HL-60/S4 treated with phorbol 12-myristate 13-acetate at 8.2 ng/mL for 4 days and 3 days (cell line): ENCODE data around the gene NR4A1.

Source experiments
- in situ Hi-C: fragments of 300-500 bp; cut with MboI; formaldehyde crosslinking; loops from 2 replicates; pipeline ENCODE4 v1.15.0; 2022; ENCODE audit warnings: low sequenced_read_pairs

Gene NR4A1

DNA sequence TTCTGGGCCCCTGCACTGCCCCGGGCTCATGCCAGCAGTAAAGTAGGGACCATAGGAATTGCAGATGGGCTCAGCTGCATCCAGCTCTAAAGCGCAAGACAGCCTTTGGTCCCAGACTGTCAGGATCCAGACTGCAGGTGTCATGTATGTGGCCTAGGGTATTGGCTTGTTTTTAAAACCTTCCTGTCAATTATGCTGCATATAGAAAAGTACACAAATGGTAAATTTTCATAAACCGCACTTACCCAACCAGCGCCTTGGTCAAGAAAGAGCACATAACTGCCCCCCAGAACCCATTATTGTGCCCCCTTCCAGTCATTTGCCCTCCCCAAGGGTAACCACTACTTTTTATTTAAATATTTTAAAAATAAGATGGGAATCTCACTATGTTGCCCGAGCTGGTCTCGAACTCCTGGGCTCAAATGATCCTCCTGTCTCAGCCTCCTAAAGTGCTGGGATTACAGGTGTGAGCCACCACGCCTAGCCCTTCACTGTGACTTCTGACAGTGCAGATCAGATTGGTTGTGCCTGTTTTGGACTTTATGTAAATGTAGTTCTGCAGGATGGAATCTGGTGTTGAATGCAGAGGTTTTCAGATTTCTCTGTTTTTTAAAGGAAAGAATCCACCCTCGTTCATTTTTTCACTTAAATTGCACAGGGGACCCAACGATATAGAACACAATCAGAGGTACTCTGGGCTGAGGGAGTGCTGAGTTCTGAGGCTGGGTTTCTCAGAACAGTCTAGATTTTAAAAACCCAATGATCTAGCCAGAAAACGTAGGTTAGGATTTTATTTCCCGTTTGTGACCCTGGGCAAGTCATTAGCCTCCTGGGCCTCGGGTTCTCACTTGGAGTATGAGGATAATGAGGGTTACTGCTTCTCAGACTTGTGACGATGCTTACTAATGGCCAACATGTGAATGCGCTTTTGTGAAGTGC lies 6.7 kb downstream of the NR4A1 start:
- in situ Hi-C loops, result no loop called here

DNA sequence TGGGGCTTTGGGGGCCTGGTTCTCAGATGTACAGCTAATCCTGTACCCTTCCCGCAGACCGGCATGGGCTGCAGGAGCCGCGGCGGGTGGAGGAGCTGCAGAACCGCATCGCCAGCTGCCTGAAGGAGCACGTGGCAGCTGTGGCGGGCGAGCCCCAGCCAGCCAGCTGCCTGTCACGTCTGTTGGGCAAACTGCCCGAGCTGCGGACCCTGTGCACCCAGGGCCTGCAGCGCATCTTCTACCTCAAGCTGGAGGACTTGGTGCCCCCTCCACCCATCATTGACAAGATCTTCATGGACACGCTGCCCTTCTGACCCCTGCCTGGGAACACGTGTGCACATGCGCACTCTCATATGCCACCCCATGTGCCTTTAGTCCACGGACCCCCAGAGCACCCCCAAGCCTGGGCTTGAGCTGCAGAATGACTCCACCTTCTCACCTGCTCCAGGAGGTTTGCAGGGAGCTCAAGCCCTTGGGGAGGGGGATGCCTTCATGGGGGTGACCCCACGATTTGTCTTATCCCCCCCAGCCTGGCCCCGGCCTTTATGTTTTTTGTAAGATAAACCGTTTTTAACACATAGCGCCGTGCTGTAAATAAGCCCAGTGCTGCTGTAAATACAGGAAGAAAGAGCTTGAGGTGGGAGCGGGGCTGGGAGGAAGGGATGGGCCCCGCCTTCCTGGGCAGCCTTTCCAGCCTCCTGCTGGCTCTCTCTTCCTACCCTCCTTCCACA lies 7.6 kb downstream of the NR4A1 start:
- in situ Hi-C loops, result no loop called here

DNA sequence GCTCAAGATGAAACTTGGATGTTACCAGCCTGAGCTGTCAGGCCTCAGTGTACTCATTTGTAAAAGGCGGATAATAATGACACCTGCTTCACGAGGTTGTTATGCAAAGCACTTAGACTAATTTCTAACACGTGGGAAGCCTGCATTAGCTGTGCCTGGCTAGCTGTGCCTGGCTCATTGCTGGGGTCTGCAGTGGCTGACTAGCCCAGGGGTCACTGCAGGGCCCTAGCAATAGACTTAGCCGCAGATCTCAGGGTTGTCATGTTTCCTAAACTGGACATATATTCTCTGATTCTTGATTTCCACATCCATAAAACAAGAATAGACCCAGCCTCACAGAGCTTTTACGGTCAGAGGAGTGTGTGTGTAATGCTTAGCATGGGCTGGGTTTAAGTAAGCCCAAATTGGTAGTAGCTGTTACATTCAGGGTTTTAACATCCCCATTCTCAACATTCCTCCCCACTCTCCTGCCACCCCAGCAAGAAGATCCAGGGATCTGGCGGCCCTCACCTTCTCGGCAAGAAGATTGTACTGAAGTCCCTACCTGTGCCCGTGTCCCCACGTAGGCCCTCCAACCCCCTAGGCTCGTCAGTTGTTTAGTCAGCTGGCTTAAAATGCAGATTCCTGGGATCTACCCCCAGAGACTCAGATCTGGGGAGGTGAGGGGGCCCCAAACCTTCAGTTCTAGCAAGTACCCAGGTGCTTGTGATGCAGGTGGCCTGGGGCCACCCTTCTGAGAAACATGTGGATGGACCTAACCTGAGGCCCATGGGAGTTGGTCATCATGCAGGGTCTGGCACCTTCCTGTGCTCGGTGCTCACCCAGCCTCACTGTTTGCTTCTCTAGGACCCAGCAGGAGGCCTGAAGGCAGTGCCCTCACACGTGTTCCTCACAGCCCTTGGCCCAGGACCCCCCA lies 8.6 kb downstream of the NR4A1 start:
- in situ Hi-C loops, result no loop called here

DNA sequence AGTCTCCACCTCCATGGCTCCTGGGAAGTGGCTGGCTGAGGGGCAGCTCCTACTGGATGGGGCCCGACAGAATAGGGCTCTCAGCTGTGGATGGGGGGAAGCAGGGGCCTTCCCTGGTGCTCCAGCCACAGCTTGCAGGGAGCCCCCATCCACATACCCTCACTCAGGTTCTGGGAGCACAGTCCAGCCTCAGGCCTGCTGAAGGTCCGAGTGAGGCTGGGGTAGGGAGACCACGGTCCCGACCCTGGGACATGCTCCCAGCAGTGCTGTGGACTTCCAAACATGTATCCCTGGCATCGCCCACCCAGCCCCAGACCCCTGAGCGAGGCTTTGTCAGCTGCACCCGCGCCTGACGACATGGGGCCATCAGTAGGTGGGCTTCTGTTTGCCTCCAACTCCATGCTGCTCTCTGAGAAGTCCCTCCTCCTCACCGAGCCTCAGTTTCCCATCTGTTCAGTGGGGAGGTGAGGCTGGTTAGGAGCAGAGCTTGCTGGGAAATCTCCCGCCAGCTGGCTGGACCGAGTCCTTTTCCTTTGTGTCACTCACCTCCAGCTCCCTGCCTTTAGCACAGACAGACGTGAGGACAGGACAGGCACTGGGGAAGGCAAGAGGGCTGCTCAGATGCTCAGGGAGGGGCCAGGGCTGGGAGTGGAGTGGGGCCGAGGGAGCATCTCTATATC lies 9.4 kb downstream of the NR4A1 start:
- in situ Hi-C loops, result no loop called here

DNA sequence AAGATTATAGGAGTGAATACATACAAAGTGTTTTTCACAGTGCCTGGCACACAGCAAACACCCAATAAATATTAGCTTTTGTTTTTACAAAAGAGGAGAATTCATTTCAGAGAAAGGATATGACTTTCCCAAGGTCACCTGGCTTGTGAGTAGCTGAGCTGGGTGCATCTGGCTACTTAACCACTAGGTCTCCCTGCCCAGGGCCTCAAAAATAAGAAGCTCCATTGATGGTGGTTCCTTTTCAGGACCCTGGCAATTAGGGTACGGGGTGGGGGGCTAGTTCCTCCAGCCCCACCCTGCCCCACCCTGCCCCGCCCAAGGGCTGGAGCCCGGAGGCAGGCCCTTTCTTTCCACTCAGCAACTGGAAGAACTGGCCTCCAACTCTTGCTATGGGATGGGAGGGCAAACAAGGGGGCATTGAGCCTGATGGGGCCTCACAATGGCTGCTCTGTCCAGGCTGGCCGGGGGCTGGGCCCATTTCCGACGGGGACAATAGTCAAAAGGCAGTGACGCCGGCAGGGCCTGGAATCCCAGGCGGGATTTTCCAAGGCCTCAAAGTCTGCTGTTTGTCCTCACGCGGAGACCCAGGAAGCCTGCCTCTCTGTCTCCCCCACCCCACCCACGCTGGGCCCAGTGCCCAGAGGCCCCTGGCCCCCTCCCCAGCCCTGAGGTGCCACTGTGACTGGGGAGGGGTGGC lies 10.4 kb downstream of the NR4A1 start:
- in situ Hi-C loops, result no loop called here

DNA sequence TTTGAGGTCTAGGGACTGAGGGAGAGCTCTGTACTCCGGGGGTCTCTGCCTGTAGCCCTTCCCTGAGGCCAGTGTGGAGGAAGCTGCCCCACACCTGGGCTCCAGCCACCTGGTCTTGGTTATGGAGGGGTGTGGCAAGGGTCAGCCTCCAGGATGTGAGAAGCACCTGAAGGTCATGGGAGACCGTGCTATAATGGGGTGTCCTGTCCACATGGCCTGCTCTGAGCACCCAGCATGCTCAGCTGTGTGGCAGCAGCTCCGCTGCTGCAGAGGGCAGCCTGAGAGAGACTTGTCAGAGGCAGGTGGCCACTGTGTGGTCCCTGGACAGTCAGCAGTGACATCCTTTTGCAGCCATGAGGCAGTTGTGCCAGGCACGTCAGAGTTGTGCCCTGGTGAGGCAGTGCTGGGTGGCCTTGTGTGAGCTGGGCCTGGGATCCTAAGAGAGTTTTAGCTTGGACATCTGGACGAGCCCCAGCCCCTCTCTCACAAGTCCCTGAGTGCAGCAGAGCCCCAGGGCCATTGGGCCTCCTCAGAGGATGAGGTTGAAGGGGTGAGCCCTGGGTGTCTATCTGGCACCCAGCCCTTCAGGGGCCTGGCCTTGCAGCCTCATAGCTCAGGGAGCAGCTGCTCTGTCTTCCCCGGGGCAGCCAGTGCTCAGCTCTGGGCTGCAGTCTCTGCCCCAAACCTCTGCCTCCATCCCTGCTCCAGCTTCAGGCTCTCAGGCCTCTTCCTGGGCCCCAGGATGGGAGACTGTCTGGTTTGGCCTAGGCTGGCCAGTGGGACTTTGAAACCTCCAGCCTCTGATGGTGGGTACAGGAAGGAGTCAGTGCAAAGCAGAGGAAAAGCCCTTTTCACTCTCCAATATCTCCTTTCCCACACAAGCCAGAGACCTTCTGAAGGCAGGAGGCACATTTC lies 11.2 kb downstream of the NR4A1 start:
- in situ Hi-C loops, result no loop called here

DNA sequence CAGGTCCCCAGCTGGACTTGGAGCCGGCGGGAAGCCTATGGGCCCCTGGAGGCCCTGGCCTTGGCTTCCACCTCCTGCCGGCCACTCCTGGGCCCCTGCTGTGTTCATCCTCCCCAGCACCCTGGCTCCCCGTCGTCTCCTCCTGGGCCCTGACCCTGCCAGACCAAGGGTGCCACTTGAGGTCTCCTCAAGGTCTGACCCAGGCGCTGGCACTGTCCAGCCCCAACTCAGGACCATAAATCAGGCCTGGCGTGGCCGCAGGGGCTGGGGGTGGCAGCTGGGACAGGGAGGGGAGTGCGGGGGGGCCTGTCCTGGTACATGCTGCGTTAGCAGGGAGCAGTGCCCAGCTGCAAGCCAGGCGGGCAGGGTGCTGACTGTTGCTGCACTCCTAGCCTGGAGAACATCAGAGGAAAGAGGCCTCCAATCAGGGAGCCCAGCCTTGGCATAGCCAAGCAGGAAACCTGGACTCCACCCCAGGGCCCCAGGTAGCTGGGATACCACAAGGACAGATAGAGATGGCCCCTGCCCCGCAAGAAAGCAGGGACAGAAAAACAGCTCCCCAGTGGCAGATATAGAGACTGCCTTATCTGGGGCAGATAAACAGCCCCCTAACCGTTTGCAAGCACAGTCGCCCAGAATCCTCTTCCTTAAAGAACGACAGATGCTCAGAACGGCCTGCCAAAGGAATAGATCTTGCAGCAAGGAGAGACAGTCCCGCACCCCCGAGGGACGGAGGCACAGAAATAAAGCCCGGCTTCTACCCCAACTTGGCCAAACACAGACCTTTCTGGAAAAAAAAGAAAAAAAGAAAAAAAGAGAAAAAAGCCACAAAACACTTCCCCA lies 12.1 kb downstream of the NR4A1 start:
- in situ Hi-C loops, result no loop called here

DNA sequence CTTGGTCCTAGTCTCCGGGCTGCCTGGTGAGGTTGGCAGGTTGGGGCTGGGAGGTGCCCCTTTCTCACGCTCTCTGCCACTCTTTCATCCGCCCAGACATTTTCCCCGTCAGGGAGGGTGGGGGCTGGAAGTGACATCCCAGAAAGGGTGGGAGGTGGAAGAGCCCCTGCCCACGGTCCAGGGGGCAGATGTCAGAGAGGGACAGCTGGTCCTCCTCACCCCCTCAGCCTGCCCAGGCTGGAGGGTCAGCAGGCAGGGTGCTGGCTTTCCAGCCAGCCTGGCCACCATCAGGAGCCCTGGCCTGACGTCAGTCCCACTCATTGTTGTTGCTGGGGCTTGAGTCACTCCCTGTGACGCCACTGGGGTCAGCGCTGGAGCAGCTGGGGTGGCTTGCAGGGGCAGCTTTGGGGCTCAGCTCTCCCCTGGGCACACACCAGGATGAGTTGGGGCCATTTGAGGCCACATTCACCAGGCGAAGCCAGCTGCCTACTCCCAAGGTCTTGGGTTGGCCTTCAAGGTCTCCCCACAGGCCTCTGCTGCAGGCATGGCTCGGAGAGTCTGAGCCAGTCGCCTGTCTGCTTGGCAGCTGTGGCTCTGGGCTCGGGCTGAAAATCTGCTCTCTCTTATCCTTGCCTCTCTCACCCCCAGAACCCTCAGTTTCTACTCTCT lies 12.9 kb downstream of the NR4A1 start:
- in situ Hi-C loops, result no loop called here

DNA sequence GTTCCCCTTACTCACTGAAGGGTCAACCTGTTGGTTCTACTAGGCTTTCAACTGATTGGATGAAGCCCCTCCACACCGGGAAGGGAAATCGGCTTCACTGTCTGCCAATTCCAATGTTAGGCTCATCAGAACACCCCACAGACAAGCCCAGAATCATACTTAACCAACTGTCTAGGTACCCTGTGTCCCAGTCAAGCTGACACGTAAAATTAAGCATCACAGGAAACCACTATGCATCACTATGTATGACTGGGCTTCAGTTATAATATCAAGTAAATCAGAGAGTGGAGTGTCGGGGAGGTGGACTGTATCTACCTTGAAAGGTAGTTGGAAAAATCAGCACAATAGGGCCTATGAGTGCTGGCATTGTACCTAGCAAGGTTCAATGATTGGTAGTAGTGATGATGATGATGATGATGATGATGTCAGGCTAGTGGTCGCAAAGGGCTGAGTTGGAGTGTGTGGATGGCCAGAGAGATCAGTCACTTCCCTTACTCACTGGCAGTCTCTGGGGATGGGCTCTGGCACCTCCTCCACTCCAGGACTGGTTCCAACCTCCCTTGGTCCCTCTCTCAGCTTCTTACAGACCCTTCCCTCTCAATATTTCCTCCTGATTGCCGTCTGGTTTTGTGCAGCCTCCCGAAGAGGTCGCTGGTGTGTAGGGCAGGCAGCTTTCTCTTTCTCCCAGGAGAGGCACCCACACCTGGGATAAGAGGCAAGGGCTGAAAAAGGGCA lies 15.3 kb downstream of the NR4A1 start:
- in situ Hi-C loops, result no loop called here

DNA sequence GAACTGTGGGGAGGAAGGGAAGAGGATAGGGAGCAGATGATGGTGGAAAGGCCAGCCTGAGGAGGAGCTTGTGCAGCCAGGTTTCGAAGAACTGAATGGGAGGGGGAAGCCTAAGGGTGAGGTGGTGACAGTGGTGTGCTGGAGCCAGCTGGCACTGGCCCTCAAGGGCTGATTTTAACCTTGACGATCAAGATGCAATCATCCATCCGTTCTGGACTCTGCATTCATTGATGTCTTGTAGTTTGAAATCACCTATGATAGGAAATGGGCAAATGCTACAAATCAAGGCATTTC lies 15.8 kb downstream of the NR4A1 start:
- in situ Hi-C loops, result no loop called here

DNA sequence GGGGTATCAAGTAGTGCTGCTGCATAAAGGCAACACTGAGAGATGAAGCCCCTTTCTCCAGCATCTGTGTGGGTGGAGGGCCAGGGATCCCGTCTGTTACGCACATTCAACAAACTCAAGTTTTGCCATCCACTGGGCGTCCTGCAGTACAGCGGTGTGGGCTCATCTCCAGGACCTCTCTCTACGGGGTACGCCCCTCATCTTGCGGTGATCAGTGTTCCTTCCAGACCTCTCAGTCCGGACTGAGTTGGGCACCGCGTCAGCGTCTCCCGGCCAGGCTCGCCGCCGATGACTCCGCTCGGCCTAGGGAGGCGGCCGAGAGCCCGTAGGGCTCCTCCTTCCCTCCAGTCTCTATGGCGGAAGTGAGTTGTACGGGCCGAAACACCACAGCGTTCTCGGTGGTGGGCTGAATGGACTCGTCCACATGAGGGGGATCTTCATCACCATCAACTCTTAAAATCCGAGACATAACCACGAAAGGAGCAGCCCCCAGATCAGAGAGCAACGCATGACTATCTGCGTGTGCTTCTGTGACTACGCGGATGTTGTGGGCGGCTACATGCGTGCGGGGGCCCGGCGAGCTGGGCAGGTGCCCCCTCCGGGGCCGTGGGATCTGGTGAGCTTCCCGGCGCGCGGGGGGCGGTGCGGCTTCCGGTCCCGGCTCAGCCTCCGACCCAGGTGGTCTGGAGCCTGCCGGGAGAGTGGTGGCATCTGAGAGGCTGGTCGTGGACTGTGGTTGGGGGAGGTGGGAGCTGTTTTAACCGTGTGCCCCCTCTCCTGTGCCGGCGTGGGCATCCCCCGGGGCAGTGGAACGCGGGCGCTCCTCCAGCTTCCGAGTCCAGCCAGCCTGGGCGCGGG lies 18.3 kb downstream of the NR4A1 start, which contains the start of gene ATG101:
ATG101 (plus strand) TSS at position 652 of the 858 bp plus-strand sequence. CDS start 3,673 bp downstream, outside the sequence.
- in situ Hi-C loops, result no loop called here

DNA sequence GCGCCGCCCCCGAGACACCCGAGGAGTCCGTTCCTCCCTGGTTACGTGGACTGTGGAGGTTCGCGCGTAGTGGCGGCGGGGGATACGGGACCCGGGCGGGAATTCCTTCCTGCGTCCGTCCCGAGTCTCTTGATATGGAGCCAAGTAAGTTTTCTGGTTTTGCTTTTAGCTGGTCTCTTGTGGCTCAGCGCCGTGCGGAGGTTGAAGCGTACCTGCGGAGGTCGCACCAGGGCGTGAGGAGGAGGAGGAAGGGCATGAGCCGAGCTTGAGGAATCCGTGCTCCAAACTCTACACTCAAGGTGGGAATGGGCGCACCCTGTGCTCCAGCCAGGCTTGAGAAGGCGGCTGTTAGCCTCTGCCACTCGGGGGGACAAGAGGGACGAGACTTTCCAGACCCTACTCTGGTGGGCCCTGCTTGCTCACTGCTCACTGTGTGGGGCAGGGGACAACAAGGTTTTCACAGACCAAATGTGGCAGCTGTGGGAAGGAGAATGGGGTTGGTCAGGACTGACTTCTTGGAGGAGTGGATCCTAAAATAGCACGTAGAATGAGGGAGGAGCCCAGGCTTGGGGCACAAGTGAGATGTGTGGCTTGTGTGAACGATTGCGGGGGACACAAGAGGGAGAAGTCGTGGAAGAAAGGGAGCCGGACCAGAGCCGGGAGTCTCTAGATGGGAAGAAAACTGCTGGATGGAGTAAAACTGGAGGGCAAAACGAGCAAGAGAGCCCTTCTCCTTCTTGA lies 19.1 kb downstream of the NR4A1 start:
- in situ Hi-C loops, result no loop called here

DNA sequence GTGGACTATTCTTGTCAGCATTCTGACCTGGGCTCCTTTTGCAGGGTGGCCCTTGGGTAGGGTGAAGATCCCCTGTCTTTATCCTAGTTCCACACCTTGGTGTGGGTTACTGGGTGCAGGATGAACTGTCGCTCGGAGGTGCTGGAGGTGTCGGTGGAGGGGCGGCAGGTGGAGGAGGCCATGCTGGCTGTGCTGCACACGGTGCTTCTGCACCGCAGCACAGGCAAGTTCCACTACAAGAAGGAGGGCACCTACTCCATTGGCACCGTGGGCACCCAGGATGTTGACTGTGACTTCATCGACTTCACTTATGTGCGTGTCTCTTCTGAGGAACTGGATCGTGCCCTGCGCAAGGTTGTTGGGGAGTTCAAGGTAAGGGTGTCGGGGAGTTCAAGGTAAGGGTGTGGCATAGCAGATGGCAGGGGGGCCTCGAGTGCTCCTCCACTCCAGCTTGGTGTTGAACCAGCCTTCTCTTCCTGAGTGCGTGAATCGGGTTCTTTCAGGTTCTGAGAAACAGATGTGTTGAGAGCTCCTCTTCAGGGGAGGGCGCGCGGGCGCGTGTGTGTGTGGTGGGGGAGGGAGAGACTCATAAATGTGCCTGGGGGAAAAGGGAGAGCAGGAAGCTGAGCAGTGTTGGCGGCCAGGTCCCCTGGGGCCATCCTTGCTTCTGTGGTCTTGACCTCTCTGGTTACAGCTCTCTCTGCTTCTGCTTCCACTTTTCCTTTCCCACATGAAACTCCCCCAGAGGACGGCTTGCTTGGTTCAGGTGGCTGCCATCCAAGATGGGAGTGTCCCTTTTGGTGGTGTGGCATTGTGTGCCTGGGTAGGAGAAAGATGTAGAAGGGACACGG lies 22.5 kb downstream of the NR4A1 start:
- in situ Hi-C loops, result no loop called here

DNA sequence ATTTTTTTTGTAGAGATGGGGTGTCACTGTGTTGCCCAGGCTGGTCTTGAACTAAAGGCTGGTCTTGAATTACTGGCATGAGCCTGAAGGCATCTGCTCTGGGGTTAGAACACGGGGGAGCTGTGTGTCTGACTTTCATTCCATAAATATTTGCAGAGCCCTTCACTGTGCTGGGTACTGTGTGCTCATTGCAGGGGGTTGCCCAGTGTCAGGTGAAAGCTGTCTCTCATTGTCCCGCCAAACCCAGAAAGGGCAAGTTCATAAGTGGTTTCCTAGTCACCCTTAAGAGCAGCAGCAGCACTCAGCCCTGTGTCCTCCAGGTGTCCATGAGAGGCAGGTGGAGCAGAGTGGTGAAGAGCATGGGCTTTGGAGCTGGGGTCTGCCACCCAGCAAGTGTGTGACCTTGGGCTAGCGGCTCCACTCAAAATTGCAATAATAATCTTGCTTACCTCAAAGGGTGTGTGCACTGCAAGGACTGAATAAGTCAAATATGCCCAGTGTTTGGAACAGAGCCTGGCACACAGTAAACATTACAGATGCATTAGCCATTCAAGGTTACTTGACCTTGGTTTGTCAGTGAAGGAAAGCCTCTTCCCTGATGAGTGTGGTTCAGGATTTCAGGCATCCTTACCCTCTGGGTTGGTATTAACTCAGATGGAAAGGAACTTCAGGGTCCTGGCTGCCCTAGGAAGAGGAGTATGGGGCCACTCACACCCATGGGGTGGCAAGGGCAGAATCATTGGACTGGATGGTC lies 23.9 kb downstream of the NR4A1 start:
- in situ Hi-C loops, result no loop called here
